HG02973 (cell line): ENCODE results near the gene RAB5A.
"Not testable (repeated sequence)": the region's sequence is repeated elsewhere in the genome, so short reads cannot be mapped to it uniquely, and the experiment has no call there.

Experiments used
- ATAC-seq: cut with Tn5 transposase; IDR thresholded peaks from one replicate; pipeline ENCODE4 v1.9.1; 2021; ENCODE audit warnings: moderate library complexity; ENCODE audit not compliant: unreplicated experiment

Gene RAB5A

GRCh38 chr3:19947549-19948225 is 790 bp downstream of the RAB5A start:
- ATAC-seq = peak; percentile 21

GRCh38 chr3:19948226-19948591 is 1.3 kb downstream of the RAB5A start:
- no peak for ATAC-seq

DNA sequence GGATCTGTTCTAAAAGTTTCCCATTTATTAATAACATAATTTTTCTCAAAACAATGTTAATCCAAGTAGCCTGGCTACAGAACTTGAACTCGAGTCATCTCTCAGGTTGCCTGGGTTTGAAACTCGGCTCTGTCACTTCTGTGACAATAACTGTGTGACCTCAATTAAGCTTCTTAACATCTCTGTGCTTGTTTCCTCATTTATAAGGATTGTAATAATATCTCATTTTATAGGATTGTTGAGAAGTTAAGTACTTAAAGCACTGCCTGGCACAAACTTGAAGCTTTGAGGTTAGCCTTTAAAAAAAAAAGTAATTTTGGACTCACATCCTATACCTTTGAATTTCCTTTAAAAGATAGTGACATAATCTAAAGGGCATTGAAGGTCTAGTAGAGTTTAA is 3.4 kb downstream of the RAB5A start:
- no peak for ATAC-seq

- no peak for ATAC-seq
Measured at GRCh38 chr3:19954676-19955075, 7.8 kb downstream of the RAB5A start.

DNA sequence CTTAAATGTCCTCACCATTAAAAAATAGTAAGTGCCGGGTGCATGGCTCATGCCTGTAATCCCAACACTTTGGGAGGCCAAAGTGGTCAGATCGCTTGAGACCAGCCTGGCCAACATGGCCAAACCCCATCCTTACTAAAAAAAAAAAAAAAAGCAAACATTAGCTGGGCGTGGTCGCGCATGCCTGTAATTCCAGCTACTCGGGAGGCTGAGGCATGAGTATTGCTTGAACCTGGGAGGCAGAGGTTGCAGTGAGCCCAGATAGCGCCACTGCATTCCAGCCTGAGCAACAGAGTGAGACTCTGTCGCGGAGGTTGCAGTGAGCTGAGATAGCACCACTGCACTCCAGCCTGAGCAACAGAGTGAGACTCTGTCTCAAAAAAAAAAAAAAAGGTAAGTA is 10.5 kb downstream of the RAB5A start:
- not testable (repeated sequence) for ATAC-seq

DNA sequence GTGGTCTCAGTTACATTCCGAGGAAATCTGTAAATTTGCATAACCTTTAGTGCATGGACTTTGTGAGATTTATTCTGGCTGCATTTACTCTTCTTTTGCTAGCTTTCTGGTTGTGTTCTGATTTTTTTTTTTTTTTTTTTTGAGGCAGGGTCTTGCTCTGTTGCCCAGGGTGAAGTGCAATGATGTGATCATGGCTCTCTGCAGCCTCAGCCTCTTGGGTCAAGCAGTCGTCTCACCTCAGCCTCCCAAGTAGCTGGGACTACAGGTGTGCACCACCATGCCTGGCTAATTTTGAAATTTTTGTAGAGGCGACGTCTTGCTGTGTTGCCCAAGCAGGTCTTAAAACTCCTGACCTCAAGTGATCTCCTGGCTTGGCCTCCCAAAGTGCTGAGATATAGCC is 12.6 kb downstream of the RAB5A start:
- ATAC-seq = no peak

DNA sequence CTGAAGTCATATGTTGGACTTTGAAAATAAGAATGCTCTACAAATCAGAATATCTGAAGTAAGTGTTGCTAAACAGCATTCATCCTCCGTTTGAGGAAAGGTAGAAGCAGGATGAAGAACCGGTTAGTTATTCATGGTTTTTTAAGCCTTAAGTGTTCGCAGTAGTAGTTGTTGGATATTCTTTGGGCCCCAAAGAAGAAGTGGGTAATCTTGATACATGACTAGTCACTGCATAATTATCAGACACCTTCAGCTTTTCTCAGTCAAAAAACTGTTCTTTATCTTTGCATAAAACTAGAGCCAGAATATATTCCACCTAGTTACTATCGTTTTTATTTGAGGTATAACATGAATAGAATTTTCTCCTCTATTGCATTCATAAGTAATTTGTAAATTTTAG is 13.8 kb downstream of the RAB5A start:
- no peak for ATAC-seq

- no peak for ATAC-seq
Measured at GRCh38 chr3:19961960-19962359, 15.1 kb downstream of the RAB5A start.

DNA sequence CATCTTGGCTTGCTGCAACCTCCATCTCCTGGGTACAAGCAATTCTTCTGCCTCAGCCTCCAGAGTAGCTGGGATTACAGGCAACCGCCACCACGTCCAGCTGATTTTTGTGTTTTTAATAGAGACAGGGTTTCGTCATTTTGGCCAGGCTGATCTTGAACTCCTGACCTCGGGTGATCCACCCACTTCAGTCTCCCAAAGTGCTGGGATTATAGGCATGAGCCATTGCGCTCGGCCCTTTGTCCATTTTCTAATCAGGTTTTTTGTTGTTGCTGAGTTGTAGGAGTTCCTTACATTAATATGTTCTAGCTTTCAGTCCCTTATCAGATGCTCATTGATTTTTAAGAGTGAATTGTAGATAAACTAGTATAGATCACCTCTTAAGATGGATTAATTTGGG is 20.3 kb downstream of the RAB5A start:
- ATAC-seq = no peak

DNA sequence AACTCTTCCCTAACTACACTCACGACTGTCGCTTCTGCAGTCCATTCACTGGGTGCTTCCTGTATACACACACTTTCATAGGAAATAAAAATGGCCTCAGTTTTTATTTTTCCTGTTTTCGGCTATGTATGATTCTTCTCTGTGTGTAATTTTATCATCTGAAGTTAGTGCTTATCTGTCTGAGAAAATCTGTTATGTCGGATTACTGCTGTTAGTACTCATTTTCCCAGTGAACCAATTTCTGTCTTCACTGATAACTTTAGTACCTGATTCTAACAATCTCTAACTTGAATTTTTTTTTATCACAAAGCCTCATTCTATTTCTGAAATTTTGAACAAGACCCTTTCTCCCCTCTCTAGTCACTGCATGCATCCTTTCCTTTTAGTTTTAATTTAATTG is 20.9 kb downstream of the RAB5A start:
- no peak for ATAC-seq

DNA sequence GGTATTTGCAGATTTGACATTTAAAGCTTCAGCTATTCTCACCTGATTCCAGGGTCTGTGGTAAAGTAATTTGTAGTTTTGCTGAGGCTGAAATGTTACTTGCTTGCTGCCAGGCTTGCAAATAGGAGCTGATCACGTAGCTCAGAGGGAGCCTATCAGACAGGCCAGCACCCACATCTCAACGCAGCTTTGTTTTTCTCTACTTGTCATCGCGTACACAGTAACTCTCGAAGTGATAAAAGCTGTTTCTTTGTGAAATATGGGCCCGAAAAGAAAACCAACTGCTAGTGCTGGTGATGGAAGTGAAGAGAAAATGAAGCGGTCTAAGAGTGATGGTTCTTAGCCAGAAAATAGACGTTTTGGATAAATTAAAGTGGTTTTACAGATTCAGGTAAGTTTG is 23.4 kb downstream of the RAB5A start:
- no peak for ATAC-seq

DNA sequence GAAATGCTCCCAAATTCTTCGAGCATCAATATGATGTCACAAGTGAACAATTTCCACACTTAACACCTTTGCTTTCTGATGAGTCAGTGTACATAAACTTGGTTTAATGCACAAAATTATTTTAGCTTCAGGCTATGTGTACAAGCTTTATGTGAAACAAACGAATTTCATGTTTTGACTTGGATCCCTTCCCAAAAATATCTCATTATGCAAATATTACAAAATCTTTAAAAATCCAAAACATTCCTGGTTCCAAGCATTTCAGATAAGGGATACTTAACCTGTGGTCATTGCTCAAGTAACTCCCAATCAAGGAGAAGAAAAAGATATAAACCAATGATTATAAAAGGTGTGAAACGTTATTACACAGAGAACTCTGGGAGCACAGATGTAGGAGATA is 25.2 kb downstream of the RAB5A start:
- no peak for ATAC-seq

DNA sequence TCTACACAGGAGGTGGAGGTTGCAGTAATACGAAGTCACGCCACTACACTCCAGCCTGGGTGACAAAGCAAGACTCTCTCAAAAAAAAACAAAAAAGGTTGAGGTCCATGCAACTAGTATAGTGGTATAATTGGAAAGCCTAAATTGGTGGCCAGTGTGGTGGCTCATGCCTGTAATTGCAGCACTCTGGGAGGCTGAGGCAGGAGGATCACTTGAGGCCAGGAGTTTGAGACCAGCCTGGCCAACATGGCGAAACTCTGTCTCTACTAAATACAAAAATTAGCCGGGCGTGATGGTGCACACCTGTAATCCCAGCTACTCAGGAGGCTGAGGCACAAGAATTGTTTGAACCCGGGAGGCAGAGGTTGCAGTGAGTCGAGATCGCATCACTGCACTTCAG is 42.0 kb downstream of the RAB5A start:
- ATAC-seq = not testable (repeated sequence)

- no peak for ATAC-seq
Measured at GRCh38 chr3:19994796-19995195, 47.9 kb downstream of the RAB5A start.

DNA sequence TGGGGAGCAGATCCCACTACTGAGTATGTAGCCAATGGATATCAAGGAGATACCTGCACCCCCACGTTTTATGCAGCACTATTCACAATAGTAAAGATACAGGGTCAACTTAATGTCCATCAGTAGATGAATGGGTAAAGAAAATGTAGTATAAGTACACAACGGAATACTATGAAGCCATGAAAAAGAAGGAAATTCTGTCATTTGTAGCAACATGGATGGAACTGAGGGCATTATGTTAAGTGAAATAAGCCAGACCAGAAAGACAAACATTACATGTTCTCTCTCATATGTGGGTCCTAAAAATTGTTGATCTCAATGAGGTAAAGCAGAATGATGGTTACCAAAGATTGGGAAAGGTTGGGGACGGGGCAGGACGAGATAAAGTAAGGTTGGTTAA is 50.6 kb downstream of the RAB5A start:
- no peak for ATAC-seq

DNA sequence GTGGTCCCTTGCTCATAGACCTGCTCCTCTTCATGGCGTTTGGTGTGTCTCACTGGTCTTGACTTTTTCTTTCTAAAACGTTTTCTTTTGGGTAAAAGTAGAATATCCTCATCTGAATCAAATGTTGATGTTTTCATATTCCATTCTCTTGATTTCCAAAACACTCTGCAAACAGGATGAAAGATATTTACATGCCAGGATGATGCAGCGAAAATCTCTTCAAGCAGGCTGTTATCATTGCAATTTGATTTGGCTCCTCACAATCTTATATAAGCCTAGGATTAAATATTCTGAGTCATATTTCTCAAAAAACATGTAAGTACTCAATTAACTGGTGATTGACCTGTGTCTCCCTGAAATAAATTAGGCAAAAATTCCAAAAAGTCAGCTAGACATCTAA is 55.0 kb downstream of the RAB5A start:
- ATAC-seq = no peak

DNA sequence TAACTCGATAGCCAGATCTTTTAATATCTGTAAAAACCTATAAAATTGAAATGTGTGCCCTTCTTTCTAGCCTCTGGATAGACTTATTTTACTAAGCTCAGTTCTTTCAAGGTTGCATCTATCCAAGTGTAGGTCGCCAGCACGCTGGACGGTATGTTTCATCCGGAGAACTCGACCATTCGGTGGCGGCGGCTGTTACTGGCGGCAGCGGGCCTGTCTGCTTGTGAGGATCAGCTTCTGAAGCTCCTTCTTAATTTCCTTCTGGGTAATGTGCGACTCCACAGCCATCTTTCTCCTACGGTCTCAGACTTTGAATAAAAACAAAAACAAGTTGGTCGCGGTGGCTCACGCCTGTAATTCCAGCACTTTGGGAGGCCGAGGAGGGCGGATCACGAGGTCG is 61.1 kb downstream of the RAB5A start:
- ATAC-seq = no peak

DNA sequence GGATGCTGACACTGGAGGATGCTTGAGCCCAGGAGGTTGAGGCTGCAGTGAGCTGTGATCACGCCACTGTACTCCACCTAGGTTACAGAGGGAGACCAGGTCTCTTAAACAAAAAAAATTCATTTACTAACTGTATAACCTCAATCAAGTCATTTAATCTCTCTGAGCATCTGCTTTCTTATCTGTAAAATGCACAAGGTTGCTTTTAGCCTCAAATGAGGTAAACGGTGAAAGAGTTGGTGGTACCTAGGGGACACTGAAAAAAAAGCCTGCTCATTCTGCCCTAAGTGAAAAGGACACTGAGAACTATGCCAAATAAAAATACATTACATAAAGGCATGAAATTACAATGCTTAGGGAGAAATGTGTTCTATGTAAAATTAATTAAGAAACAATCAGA is 61.7 kb downstream of the RAB5A start:
- ATAC-seq = no peak

GRCh38 chr3:20012164-20012563 is 65.3 kb downstream of the RAB5A start, which contains the start of gene PP2D1:
TSS of gene PP2D1 (minus strand) at chr3:20012264. CDS start at chr3:20012072, 192 bp downstream.
- no peak for ATAC-seq

DNA sequence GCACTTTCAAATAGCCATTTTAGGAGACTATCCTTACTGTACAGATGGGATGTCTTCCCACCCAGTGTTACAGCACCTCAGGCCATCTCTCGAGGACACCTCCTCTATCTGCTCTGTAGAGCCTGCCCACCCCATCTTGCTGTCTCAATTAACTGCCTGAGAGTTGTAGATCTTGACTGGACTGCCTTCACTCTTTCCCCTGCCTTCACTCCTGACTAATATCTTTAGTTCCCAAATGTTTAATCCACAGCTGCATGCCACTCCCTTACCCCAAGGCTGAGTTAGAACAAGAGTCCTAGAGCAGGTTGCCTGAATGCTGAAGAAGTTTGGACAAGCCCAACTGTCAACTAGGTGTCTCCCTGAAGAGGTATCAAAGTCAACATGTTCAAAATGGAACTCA is 66.5 kb downstream of the RAB5A start:
- no peak for ATAC-seq

GRCh38 chr3:20015525-20015924 is 68.6 kb downstream of the RAB5A start:
- ATAC-seq = no peak

DNA sequence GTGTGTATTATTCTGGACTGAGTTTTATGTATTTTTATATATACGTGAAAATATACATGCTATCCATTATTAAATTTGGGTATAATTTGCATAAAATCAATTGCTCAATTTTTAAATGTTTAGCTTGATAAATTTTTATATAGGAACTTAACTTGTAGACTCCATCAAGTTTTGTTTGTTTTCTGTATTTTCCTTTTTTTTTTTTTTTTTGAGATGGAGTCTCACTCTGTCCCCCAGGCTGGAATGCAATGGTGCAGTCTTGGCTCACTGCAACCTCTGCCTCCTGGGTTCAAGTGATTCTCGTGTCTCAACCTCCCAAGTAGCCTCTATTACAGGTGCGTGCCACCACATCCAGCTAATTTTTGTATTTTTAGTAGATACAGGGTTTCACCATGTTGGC is 69.2 kb downstream of the RAB5A start:
- not testable (repeated sequence) for ATAC-seq

- ATAC-seq = no peak
Measured at GRCh38 chr3:20022954-20023622, 76.2 kb downstream of the RAB5A start.
